HepG2 (cell line): ENCODE measurements around the gene HACD2. TPM values are rescaled to one million over a fixed set of nuclear protein-coding genes. Genes with fewer than 3 reads are reported as not detected.

Source experiments
- ATAC-seq: fragments of 200-7000 bp; cut with Tn5 transposase; 3 replicates; pipeline ENCODE4 v1.9.1; 2020; ENCODE audit warnings: mild to moderate bottlenecking, moderate library complexity
- BruUV-seq: library from RNA; stranded (reverse); fragments of 400-500 nt; replicated peaks from 2 replicates; lab custom pipeline; 2021; lab: Mats Ljungman, UMichigan
- CTCF ChIA-PET: fragments of 300-600 bp; formaldehyde crosslinking; extraction: SDS; loops from one replicate; lab custom pipeline; 2021; ENCODE audit warnings: low total read pairs, inconsistent platforms, low intra/inter-chr PET ratio; lab: Yijun Ruan, JAX
- POLR2A ChIA-PET: fragments of 350-600 bp; sonication (Branson Sonifier 250); formaldehyde crosslinking; loops from one replicate; lab custom pipeline; 2020; ENCODE audit warnings: antibody characterized with exemption, inconsistent platforms; lab: Yijun Ruan, JAX
- DNase-seq: peaks from one replicate; pipeline ENCODE4 v3.0.0-alpha.2; 2015; ENCODE audit warnings: low spot score
- FAIRE-seq: peaks from 3 replicates; lab custom pipeline; 2011; peaks lifted over from hg19 to GRCh38; lab: Jason Lieb, UNC
- H2AFZ ChIP-seq: one replicate; pipeline ENCODE4 v1.6.1; 2011; ENCODE audit warnings: low read length, inconsistent platforms
- H3K27ac ChIP-seq: fragments of 300-600 bp; 3 replicates; pipeline ENCODE4 v1.8.0; 2011; ENCODE audit warnings: mixed run types, mild to moderate bottlenecking, mixed read lengths, low read length, inconsistent platforms; ENCODE audit not compliant: insufficient read depth; ENCODE audit errors: extremely low read length
- H3K27me3 ChIP-seq, 2 experiments: fragments of 200-600 bp in 1 of 2; 2 replicates in 1 of 2; 3 replicates in 1 of 2; pipeline versions ENCODE4 v1.6.0 to v1.8.0; 2011; ENCODE audit warnings: low read length in 2 of 2, mild to moderate bottlenecking in 2 of 2, moderate library complexity in 2 of 2, inconsistent platforms in 1 of 2; ENCODE audit not compliant: insufficient read depth in 2 of 2, control insufficient read depth in 1 of 2
- H3K36me3 ChIP-seq, 2 experiments: fragments of 200-600 bp in 1 of 2; replicated peaks in 1 of 2; 2 replicates in 1 of 2; 3 replicates in 1 of 2; pipeline versions ENCODE4 v1.5.1 to v1.8.0; 2011; ENCODE audit warnings: low read length in 2 of 2, inconsistent platforms in 1 of 2; ENCODE audit not compliant: insufficient read depth in 2 of 2, control insufficient read depth in 1 of 2
- H3K4me1 ChIP-seq: 2 replicates; pipeline ENCODE4 v1.5.1; 2012; ENCODE audit warnings: low read length, inconsistent platforms; ENCODE audit not compliant: insufficient read depth
- H3K4me2 ChIP-seq: 2 replicates; pipeline ENCODE4 v1.6.0; 2011; ENCODE audit warnings: low read depth, low read length, inconsistent platforms
- H3K4me3 ChIP-seq, 3 experiments: fragments of 200-600 bp in 1 of 3; sonication (generic), shearing (Covaris generic) in 1 of 3; replicated peaks in 1 of 3; 2 replicates each; pipeline ENCODE4 v1.5.1; 2011 to 2016; ENCODE audit warnings: low read length in 3 of 3, inconsistent platforms in 2 of 3, low read depth in 2 of 3, mild to moderate bottlenecking in 2 of 3, control low read depth in 1 of 3, mixed read lengths in 1 of 3; ENCODE audit not compliant: insufficient read depth in 1 of 3
- H3K79me2 ChIP-seq: one replicate; pipeline ENCODE4 v1.6.1; 2011; ENCODE audit warnings: low read length, inconsistent platforms; ENCODE audit not compliant: insufficient read depth
- H3K9ac ChIP-seq: 2 replicates; pipeline ENCODE4 v1.6.0; 2011; ENCODE audit warnings: mild to moderate bottlenecking, low read depth, low read length, inconsistent platforms; ENCODE audit not compliant: insufficient read depth
- H3K9me3 ChIP-seq: 2 replicates; pipeline ENCODE4 v1.5.1; 2012; ENCODE audit warnings: mild to moderate bottlenecking, low read length
- H4K20me1 ChIP-seq: 2 replicates; pipeline ENCODE4 v1.6.0; 2011; ENCODE audit warnings: inconsistent platforms, mild to moderate bottlenecking, low read length, moderate library complexity; ENCODE audit not compliant: insufficient read depth
- ELF4 ChIP-seq: sonication (generic); formaldehyde crosslinking; IDR thresholded peaks from 2 replicates; pipeline ENCODE4 v1.5.0; 2020; ENCODE audit warnings: missing genetic modification reagents, mild to moderate bottlenecking, moderate library complexity, borderline replicate concordance
- FOXJ3 ChIP-seq: sonication (generic); formaldehyde crosslinking; IDR thresholded peaks from 2 replicates; pipeline ENCODE4 v1.4.0; 2020; ENCODE audit warnings: missing genetic modification reagents, mild to moderate bottlenecking, borderline replicate concordance
- MAX ChIP-seq: IDR thresholded peaks from 2 replicates; pipeline ENCODE4 v1.6.1; 2012; ENCODE audit warnings: inconsistent platforms
- NFRKB ChIP-seq: fragments of 450-650 bp; IDR thresholded peaks from 2 replicates; pipeline ENCODE4 v1.6.1; 2017
- RELA ChIP-seq: sonication (generic); formaldehyde crosslinking; IDR thresholded peaks from 2 replicates; pipeline ENCODE4 v1.4.0; 2020; ENCODE audit warnings: missing genetic modification reagents
- SMAD9 ChIP-seq: sonication (generic); formaldehyde crosslinking; IDR thresholded peaks from 2 replicates; pipeline ENCODE4 v1.5.1; 2020; ENCODE audit warnings: mild to moderate bottlenecking, missing genetic modification reagents
- THRA ChIP-seq: sonication (generic); formaldehyde crosslinking; IDR thresholded peaks from 2 replicates; pipeline ENCODE4 v1.4.0; 2020; ENCODE audit warnings: missing genetic modification reagents, borderline replicate concordance
- ZNF124 ChIP-seq: sonication (generic); formaldehyde crosslinking; IDR thresholded peaks from 2 replicates; pipeline ENCODE4 v1.4.0; 2020; ENCODE audit warnings: missing genetic modification reagents
- ZNF564 ChIP-seq: sonication (generic); formaldehyde crosslinking; IDR thresholded peaks from 2 replicates; pipeline ENCODE4 v1.8.1; 2023; ENCODE audit warnings: mild to moderate bottlenecking, missing genetic modification reagents
- ZNF639 ChIP-seq: conservative IDR thresholded peaks from 2 replicates; pipeline ENCODE4 v1.6.1; 2018; ENCODE audit warnings: missing genetic modification reagents
- in situ Hi-C: cut with HindIII; loops from 2 replicates; pipeline ENCODE4 v1.10.0; 2017; ENCODE audit warnings: low pct_unique_long_range_greater_than_20kb; ENCODE audit not compliant: extremely low pct_ligation_motif_present
- intact Hi-C: fragments of 100-400 bp; cut with micrococcal nuclease; formaldehyde crosslinking; loops from one replicate; pipeline ENCODE4 v1.10.0; 2022; ENCODE audit not compliant: unreplicated experiment
- polyA plus RNA-seq, 8 experiments: library from polyadenylated mRNA; depleted of rRNA in 3 of 8; stranded (reverse) in 7 of 8; unstranded in 1 of 8; fragments of >200 nt; fragmentation: Illumina TruSeq in 4 of 8; extraction: Trizol in 4 of 8; gene quantifications; 2 replicates each; pipeline versions ENCODE4 v1.2.1 to v1.2.3, GENCODE V29; 2011 to 2016; ENCODE audit warnings: low read depth in 4 of 8, missing spikeins in 1 of 8, mixed read lengths in 1 of 8; ENCODE audit not compliant: insufficient read depth in 1 of 8
- total RNA-seq, 5 experiments: library from RNA; depleted of rRNA; stranded (reverse); fragments of >200 nt; fragmentation: Illumina TruSeq; extraction: Trizol; gene quantifications; 2 replicates each; pipeline ENCODE4 v1.2.3, GENCODE V29; 2016; ENCODE audit warnings: low read depth in 1 of 5
- TF ChIP-seq, protein P1 (sequence below): sonication (generic); formaldehyde crosslinking; IDR thresholded peaks from 2 replicates; pipeline ENCODE4 v1.4.0; 2020; ENCODE audit warnings: missing genetic modification reagents

The HACD2 gene
- total and polyA plus RNA-seq, 2 of the 13 experiments (the other 11 are each of a cell fraction or from before 2014, with no cell fraction given), result 47.0 to 50.4 TPM

GRCh38 chr3:123552768-123553167, 32.1 kb downstream of the HACD2 start:
- Histone ChIP-seq H3K9me3 (peaks cover 27% of the 10 kb centered on the region), H3K79me2 (peaks cover 29% of the 10 kb centered on the region), H3K27me3 (no peaks in the 10 kb centered on the region), H3K27ac (no peak overlapping the region), H3K4me1 (0 out of 2 replicates have a peak, but pooled peaks cover 6% of the 10 kb centered on the region), H2AFZ (no peak overlapping the region), H3K4me2 (no peak overlapping the region), H4K20me1 (no peaks in the 10 kb centered on the region), H3K4me3 (no peak overlapping the region), H3K9ac (no peak overlapping the region), H3K36me3 (peaks cover 15 to 53% of the 10 kb centered on the region in 2 experiments)
- TF ChIP-seq ZNF124 (CRISPR knock-in tag) (no peak), NFRKB (no peak), RELA (CRISPR knock-in tag) (no peak), THRA (no peak), ZNF564 (CRISPR knock-in tag) (no peak), FOXJ3 (CRISPR knock-in tag) (no peak), SMAD9 (CRISPR knock-in tag) (no peak), ZNF639 (CRISPR knock-in tag) (no peak), ELF4 (CRISPR knock-in tag) (no peak), MAX (no peak)
- TF ChIP-seq, protein P1, sequence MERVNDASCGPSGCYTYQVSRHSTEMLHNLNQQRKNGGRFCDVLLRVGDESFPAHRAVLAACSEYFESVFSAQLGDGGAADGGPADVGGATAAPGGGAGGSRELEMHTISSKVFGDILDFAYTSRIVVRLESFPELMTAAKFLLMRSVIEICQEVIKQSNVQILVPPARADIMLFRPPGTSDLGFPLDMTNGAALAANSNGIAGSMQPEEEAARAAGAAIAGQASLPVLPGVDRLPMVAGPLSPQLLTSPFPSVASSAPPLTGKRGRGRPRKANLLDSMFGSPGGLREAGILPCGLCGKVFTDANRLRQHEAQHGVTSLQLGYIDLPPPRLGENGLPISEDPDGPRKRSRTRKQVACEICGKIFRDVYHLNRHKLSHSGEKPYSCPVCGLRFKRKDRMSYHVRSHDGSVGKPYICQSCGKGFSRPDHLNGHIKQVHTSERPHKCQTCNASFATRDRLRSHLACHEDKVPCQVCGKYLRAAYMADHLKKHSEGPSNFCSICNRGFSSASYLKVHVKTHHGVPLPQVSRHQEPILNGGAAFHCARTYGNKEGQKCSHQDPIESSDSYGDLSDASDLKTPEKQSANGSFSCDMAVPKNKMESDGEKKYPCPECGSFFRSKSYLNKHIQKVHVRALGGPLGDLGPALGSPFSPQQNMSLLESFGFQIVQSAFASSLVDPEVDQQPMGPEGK (CRISPR knock-in tag), result no peak
- FAIRE-seq (no peak), DNase-seq (no peak), ATAC-seq (no peak)
- CTCF ChIA-PET, result no interaction called here
- intact Hi-C loops, result no loop called here
- POLR2A ChIA-PET, result no interaction called here
- no TSS peak for BruUV-seq
- in situ Hi-C loops, result no loop called here
